HT1080 (cell line): ENCODE data around the gene PSPN. TPM values are rescaled to one million over a fixed set of nuclear protein-coding genes. Genes with fewer than 3 reads are reported as not detected.

Experiments
- DNase-seq: peaks from one replicate; pipeline ENCODE4 v3.0.0-alpha.2; 2015; ENCODE audit warnings: low read depth
- polyA plus RNA-seq, 2 experiments: library from polyadenylated mRNA; depleted of rRNA; stranded (reverse); fragments of >200 nt; gene quantifications; 2 replicates each; pipeline ENCODE4 v1.2.3, GENCODE V29; 2015
- total RNA-seq: library from RNA; depleted of rRNA; stranded (reverse); fragments of >200 nt; shearing (Covaris generic); gene quantifications from 2 replicates; pipeline ENCODE4 v1.2.3, GENCODE V29; 2014; rRNA removed

PSPN gene, protein sequence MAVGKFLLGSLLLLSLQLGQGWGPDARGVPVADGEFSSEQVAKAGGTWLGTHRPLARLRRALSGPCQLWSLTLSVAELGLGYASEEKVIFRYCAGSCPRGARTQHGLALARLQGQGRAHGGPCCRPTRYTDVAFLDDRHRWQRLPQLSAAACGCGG
- total RNA-seq = 1.5 and 2.0 TPM in 2 replicates
- polyA plus RNA-seq (2015; cell fraction: cytosol; rRNA removed) = 0.95 and 0.98 TPM in 2 replicates
- polyA plus RNA-seq (2015; cell fraction: nucleus; rRNA removed) = 1.0 and 1.9 TPM in 2 replicates

DNA sequence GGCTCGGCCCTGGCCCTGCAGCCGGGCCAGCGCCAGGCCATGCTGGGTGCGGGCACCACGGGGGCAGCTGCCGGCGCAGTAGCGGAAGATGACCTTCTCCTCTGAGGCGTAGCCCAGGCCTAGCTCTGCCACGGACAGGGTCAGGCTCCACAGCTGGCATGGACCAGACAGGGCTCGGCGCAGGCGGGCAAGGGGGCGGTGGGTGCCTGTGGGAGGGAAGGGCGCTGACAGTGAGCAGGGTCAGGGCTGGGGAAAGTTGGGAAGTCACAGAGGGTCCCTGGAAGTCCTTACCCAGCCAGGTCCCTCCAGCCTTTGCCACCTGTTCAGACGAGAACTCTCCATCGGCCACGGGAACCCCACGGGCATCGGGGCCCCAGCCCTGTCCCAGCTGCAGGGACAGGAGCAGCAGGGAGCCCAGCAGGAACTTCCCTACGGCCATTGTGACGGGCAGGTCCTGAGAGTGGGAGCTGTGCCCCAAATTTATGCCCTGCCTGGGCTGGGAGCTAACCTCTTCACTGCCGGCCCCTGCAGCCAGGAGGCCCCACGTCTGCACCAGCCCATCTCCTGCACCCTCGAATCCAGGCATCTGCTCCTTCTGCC, at the start of gene PSPN:
Gene PSPN (minus strand): TSS at position 523 of the 600 bp plus-strand sequence. CDS start 84 bp downstream, at position 439.
- DNase-seq = no peak

- DNase-seq = peak; percentile 100
Measured at GRCh38 chr19:6424939-6425731, 49.4 kb upstream of the PSPN start.

DNA sequence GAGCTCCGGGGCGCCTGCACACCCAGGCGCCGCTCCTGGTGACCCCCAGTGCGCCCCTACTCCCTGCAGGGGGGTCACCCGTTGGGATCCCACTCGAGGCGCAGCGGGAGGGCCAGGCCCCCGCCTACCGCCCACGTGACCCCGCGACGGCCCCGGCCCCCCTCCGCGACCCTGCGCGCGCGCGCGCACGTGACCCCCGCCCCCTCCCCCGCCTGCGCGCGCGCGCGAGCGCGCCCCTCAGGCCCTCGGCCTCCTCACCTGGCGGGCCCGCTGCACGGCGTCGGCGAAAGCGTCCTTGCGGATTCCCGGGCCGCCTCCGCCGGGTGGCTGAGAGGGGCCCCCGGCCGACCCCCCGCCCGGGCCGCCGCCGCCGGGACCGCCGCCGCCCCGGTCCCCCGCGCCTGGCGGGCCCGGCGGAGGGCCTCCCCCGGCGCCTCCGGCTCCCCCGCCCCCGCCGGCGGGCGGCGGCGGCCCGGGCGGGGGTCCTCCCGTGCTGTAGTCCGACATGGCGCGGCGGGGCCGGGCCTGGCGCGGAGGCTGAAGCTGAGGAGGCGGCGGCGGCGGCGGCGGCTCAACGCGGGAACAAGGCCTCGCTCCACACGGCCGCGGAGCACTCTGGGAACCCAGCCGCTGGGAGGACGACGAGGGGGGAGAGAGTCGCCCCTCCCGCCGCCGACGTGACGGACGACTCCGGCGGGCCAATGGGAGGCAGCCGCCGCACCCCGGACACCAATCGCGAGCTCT, 48.6 kb upstream of the PSPN start, which contains the start of gene KHSRP:
Gene KHSRP (minus strand): TSS at position 617 of the 744 bp plus-strand sequence. CDS start 110 bp downstream, at position 507.
- DNase-seq = no peak

- DNase-seq = peak; percentile 45
Measured at GRCh38 chr19:6423499-6424194, 47.9 kb upstream of the PSPN start.

GRCh38 chr19:6421075-6422014, 45.6 kb upstream of the PSPN start:
- DNase-seq = no peak

GRCh38 chr19:6418562-6418932, 42.8 kb upstream of the PSPN start:
- no peak for DNase-seq

- DNase-seq = no peak
Measured at GRCh38 chr19:6417713-6418561, 42.2 kb upstream of the PSPN start.

DNA sequence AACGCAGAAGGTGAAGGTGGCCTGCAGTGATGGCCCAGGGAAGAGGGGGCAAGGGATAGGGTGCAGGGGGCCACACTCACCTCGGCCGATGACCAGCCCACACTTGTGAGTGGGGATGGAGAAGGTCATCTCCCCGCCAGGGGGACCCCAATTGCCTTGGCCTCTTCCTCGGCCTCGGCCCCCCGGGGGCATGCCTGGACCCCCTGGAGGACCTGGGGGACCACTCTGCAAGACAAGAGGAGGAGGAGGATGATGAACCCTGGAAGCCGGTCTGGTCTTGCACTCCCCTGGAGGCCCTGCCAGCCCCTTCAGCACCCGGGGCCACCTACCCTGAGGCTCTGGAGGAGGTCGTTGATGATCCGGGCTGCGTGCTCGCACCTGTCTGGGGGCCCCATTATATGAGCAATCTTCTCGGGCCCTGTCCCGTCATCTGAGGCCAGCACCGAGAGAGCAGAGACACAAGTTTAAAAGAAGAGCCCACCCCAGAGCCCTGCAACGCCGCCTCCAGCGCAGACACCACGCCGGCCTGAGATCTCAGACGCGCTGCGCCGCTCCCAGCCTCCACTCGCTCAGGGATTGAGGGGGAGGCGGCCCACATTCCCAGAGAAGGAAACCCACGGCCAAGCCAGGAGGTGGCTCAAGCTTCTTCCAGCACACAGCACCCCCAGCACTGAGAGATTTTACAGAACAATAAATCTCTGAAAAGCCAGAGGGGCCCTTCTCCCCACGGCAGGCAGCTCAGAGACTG, 41.1 kb upstream of the PSPN start:
- no peak for DNase-seq

- DNase-seq = no peak
Measured at GRCh38 chr19:6415591-6416190, 40.0 kb upstream of the PSPN start.

DNA sequence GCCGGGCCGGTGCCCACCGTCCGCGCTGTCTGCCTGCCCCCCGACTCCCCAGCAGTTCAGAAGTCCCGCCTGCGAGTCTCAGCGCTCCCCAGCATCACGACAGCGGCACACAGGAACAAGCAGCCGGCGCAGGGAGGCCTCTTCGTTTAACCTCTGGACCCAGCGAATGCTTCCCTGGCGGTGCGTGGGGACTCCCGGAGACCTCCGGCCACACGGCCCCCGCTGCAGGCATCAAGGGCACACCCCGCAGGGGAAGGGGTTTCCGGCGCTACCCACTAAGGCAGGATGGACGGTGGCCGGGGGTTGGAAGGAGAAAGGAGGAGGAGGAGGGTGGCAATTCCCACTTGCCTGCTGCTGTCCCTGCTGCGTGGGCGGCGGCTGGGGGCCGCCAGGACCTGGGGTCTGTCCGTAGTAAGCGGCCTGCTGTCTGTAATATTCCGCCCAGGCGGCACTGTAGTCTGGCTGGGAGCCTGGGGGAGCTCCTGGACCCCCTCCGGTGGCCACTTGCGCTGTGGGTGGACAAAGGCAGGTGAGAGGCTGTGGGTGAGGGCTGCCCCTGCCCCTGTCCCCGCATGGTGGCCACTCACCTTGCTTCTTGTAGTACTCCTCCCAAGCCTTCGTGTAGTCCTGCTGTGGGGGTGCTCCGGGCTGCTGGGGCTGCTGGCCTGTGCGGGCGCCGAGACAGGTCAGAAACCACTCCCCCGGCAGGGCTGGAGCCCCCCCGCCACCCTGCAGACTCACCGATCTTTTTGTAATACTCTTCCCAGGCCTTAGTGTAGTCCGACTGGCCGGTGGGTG, 39.3 kb upstream of the PSPN start:
- no peak for DNase-seq

DNA sequence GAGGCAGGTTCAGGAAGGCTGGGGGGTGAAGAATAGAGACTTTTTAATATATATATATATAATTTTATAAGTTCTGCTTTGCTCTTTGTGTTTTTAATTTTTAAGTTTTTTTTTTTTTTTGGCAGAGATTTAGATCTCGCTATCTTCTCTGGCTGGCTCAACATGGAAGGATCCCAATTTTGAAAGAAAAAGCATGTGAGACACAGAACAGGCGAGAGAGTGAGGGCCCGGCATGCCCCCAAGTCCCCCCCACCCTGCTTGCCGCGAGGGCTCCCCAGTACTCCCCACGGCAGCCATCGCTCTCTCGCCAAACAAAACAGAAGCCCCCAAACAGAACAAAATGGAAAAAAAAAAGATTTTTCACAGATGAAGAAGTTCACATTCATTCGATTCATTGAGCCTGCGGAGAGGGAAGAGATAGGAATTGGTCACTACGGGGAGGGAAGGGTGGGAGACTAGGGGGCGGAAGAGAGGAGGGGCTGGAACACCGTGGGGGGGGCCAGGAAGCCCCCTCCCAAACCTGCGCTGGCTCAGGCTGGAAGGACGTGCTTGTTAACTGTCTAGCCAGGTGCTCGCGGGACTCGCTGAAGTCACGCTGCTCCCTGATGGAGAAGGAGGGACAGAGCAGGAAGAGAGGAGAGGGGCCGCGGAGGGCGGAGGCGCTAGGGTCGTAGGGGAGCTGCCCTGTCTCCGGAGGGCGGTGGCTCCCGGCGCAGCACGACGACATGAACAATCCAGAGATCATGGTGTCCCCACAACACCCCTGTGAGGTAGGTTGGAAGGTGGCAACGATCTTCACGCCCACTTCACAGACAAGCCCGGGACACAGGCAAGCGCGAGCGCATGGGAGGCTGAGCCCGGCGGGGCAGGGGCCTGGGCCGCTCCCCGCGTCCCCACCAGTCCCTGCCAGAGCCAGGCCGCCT, 38.2 kb upstream of the PSPN start:
- DNase-seq = no peak

- DNase-seq = no peak
Measured at GRCh38 chr19:6413291-6413690, 37.6 kb upstream of the PSPN start.

DNA sequence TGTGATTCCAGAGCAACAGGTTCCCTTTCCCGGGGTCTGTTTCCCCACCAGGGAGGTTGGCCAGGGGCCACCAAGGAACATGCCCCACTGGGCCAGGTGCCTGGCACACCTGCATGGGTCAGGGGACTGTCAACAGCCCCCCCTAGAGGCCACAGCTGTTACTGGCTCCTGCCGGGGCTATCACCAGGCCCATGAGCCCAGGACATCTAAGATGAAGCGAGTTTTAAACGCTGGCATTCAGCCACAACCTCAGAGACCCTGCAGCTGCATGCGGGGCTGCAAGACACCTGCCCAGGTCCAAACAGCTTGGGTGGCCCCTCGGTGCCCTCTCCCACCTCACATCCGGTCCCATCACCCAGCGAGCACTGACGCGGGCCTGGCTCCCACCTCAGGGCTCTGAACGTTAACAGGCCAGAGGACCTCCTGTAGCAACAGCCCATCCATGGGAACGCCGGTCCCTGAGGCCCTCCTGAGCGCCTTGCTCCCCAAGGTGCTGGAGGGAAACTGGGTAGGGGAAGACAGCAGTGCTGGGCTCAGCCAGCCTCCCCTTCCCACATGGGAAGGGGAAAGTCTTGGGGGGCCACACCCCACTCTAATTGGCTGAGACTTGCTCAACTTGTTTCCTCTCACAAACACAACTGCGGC, 36.8 kb upstream of the PSPN start:
- DNase-seq = no peak

DNA sequence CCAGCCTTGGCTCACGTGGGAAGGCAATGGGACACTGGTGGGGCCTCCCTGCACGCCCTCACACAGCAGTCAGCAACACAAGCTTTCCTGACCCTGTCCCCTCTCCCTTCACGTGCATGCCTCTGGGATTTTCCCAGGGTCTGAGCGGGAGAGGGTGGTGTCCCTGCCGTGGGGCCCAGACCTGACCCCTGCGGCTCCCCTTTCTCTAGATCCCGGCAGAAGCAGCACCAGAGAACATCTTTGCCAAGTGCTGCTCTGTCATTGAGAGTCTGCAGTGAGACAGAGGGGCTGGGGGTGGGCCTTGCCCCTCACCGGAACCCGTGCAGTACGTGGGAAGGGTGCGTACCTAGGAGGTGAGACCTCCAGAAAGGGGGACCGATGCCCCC, 36.3 kb upstream of the PSPN start:
- DNase-seq = no peak

- no peak for DNase-seq
Measured at GRCh38 chr19:6409346-6409745, 33.6 kb upstream of the PSPN start.
